SU-DHL-6 (cell line): ENCODE results near the gene WDR48.

ENCODE experiments used
- H2AFZ ChIP-seq: fragments of 200-600 bp; sonication (generic); 2 replicates; pipeline ENCODE4 v1.6.1; 2014; ENCODE audit warnings: low read depth, mild to moderate bottlenecking, moderate library complexity, mixed read lengths, antibody characterized with exemption, low read length; ENCODE audit not compliant: severe bottlenecking
- H3F3A ChIP-seq: fragments of 200-600 bp; shearing (Covaris generic); 2 replicates; pipeline ENCODE4 v1.6.0; 2016; ENCODE audit warnings: antibody characterized with exemption, mild to moderate bottlenecking; ENCODE audit not compliant: insufficient read depth
- H3K27ac ChIP-seq: fragments of 200-600 bp; sonication (generic); 2 replicates; pipeline ENCODE4 v1.5.1; 2016; ENCODE audit warnings: low read depth, mild to moderate bottlenecking, low read length, moderate library complexity, mixed read lengths
- H3K27me3 ChIP-seq: fragments of 200-600 bp; sonication (generic), shearing (Covaris generic); 2 replicates; pipeline ENCODE4 v1.6.0; 2014; ENCODE audit warnings: mild to moderate bottlenecking, low read length
- H3K36me3 ChIP-seq: fragments of 200-600 bp; sonication (generic); 2 replicates; pipeline ENCODE4 v1.6.1; 2014; ENCODE audit warnings: mild to moderate bottlenecking, low read length, mixed read lengths
- H3K4me2 ChIP-seq: fragments of 300-600, 200-600 bp; shearing (Covaris generic), sonication (generic); 2 replicates; pipeline ENCODE4 v1.6.0; 2014; ENCODE audit warnings: low read length, low read depth, mild to moderate bottlenecking; ENCODE audit not compliant: poor library complexity, severe bottlenecking
- H3K4me3 ChIP-seq: fragments of 200-600 bp; sonication (generic); 2 replicates; pipeline ENCODE4 v1.5.1; 2014; ENCODE audit warnings: antibody characterized with exemption, low read length, mild to moderate bottlenecking, mixed read lengths; ENCODE audit not compliant: insufficient read depth, poor library complexity, severe bottlenecking
- H3K79me2 ChIP-seq: fragments of 200-600 bp; sonication (generic); 2 replicates; pipeline ENCODE4 v1.6.1; 2014; ENCODE audit warnings: mild to moderate bottlenecking, low read length, moderate library complexity; ENCODE audit not compliant: insufficient read depth
- H3K9ac ChIP-seq: fragments of 200-600 bp; sonication (generic); 2 replicates; pipeline ENCODE4 v1.7.0; 2014; ENCODE audit warnings: mild to moderate bottlenecking, low read length
- H3K9me2 ChIP-seq: fragments of 200-600 bp; sonication (generic); replicated peaks from 2 replicates; pipeline ENCODE4 v1.6.1; 2014; ENCODE audit warnings: low read length; ENCODE audit not compliant: insufficient read depth
- H3K9me3 ChIP-seq: fragments of 200-600 bp; sonication (generic); 2 replicates; pipeline ENCODE4 v1.6.1; 2014; ENCODE audit warnings: low read length, mixed read lengths; ENCODE audit not compliant: insufficient read depth
- H4K20me1 ChIP-seq: fragments of 200-600 bp; sonication (generic); 2 replicates; pipeline ENCODE4 v1.6.1; 2014; ENCODE audit warnings: low read depth, mild to moderate bottlenecking, antibody characterized with exemption, low read length, moderate library complexity, mixed read lengths
- EZH2phosphoT487 ChIP-seq: fragments of 200-600 bp; sonication (generic), shearing (Covaris generic); conservative IDR thresholded peaks from 2 replicates; pipeline ENCODE4 v1.6.1; 2018; ENCODE audit warnings: mild to moderate bottlenecking, antibody characterized with exemption, low read length, moderate library complexity, mixed read lengths
- TF ChIP-seq, protein P1 (sequence below): fragments of 200-600 bp; sonication (generic); IDR thresholded peaks from one replicate; pipeline ENCODE4 v1.5.1; 2017; ENCODE audit warnings: antibody characterized with exemption, mild to moderate bottlenecking, low read length, moderate library complexity; ENCODE audit not compliant: insufficient read depth, poor library complexity, severe bottlenecking

Gene WDR48

DNA sequence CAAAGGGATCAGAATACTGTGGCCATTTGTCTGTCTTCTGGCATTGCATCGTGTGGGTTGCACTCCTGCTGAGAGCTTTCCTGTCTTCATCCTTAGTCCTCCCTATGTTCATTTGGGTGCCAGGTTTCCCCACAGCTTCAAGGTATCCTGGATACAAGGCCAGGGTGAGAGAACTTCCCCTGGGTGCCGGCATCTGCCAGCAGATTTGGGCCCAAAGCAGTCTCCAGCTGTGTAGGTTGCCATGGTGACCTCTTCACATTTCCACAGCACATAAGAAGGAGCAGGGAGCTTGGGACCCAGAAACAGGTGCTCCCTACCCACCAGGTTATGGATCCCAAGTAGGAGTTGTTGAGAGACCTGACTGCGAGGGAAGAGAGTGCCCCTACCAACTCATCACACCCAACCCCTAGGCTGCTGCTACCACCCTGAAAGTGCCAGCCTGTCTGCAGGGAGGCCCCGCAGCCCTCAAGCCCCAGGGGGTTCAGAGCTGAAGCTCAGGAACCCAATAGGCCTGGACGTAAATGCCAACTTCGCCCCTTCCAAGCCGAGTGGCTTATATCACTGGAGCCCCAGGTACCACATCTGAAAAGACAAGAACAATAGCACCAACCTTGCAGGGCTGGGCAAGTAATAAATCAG, 75.6 kb downstream of the WDR48 start:
- no peak overlapping the region for H3K27ac ChIP-seq
- H3K4me3 ChIP-seq: no peak overlapping the region
- no peaks in the 10 kb centered on the region for H3K36me3 ChIP-seq
- H3K9ac ChIP-seq: no peak overlapping the region
- H4K20me1 ChIP-seq: no peaks in the 10 kb centered on the region
- no peaks in the 10 kb centered on the region for H3K9me2 ChIP-seq
- H2AFZ ChIP-seq: no peak overlapping the region
- no peaks in the 10 kb centered on the region for H3K9me3 ChIP-seq
- no peaks in the 10 kb centered on the region for H3K79me2 ChIP-seq
- no peaks in the 10 kb centered on the region for H3F3A ChIP-seq
- no peak overlapping the region for H3K4me2 ChIP-seq
- TF ChIP-seq, protein P1, sequence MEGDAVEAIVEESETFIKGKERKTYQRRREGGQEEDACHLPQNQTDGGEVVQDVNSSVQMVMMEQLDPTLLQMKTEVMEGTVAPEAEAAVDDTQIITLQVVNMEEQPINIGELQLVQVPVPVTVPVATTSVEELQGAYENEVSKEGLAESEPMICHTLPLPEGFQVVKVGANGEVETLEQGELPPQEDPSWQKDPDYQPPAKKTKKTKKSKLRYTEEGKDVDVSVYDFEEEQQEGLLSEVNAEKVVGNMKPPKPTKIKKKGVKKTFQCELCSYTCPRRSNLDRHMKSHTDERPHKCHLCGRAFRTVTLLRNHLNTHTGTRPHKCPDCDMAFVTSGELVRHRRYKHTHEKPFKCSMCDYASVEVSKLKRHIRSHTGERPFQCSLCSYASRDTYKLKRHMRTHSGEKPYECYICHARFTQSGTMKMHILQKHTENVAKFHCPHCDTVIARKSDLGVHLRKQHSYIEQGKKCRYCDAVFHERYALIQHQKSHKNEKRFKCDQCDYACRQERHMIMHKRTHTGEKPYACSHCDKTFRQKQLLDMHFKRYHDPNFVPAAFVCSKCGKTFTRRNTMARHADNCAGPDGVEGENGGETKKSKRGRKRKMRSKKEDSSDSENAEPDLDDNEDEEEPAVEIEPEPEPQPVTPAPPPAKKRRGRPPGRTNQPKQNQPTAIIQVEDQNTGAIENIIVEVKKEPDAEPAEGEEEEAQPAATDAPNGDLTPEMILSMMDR: no peak
- TF ChIP-seq EZH2phosphoT487: no peak
- no peaks in the 10 kb centered on the region for H3K27me3 ChIP-seq

- TF ChIP-seq, protein P1: no peak
- TF ChIP-seq EZH2phosphoT487: no peak
- no peak overlapping the region for H3K4me3 ChIP-seq
- H3K79me2 ChIP-seq: no peaks in the 10 kb centered on the region
- no peak overlapping the region for H3K27ac ChIP-seq
- no peak overlapping the region for H3K9ac ChIP-seq
- H3K27me3 ChIP-seq: no peaks in the 10 kb centered on the region
- H2AFZ ChIP-seq: no peak overlapping the region
- H3K9me2 ChIP-seq: no peaks in the 10 kb centered on the region
- no peak overlapping the region for H3K4me2 ChIP-seq
- H4K20me1 ChIP-seq: no peaks in the 10 kb centered on the region
- no peaks in the 10 kb centered on the region for H3F3A ChIP-seq
- H3K36me3 ChIP-seq: no peaks in the 10 kb centered on the region
- no peaks in the 10 kb centered on the region for H3K9me3 ChIP-seq
These were observed 76.1 kb downstream of the WDR48 start for GRCh38 chr3:39127908-39128304.

GRCh38 chr3:39128951-39129350, 77.1 kb downstream of the WDR48 start:
- Histone ChIP-seq H3K9me2 (no peaks in the 10 kb centered on the region), H4K20me1 (no peaks in the 10 kb centered on the region), H3K4me2 (no peak overlapping the region), H3K9ac (no peak overlapping the region), H3K27ac (no peak overlapping the region), H2AFZ (no peak overlapping the region), H3F3A (no peaks in the 10 kb centered on the region), H3K79me2 (no peaks in the 10 kb centered on the region), H3K4me3 (no peak overlapping the region), H3K36me3 (no peaks in the 10 kb centered on the region), H3K27me3 (no peaks in the 10 kb centered on the region), H3K9me3 (no peaks in the 10 kb centered on the region)
- no peak for TF ChIP-seq EZH2phosphoT487
- TF ChIP-seq, protein P1: no peak

DNA sequence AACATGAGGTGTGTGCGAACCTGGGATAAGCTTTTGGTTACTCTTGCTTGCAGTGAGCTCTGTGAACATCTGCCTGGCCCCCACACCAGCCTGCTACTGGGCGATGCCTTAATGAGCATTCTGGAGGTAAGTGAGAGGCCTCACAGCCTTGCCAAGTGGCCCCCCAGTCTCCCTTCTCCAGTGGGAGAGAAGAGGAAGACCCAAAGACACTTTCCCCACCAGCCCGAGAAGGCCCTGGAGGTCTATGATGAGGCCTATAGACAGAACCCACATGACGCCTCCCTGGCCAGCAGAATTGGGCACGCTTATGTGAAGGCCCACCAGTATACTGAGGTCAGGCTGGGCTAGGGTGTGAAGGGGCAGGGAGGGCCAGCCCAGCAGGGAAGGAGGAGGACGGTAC, 78.2 kb downstream of the WDR48 start:
- H3K27me3 ChIP-seq: no peaks in the 10 kb centered on the region
- H3K9ac ChIP-seq: no peak overlapping the region
- no peaks in the 10 kb centered on the region for H3F3A ChIP-seq
- no peak overlapping the region for H3K4me2 ChIP-seq
- no peak overlapping the region for H3K4me3 ChIP-seq
- TF ChIP-seq EZH2phosphoT487: no peak
- TF ChIP-seq, protein P1: no peak
- no peak overlapping the region for H2AFZ ChIP-seq
- no peaks in the 10 kb centered on the region for H3K9me2 ChIP-seq
- H3K9me3 ChIP-seq: no peaks in the 10 kb centered on the region
- no peaks in the 10 kb centered on the region for H3K36me3 ChIP-seq
- no peaks in the 10 kb centered on the region for H4K20me1 ChIP-seq
- H3K27ac ChIP-seq: no peak overlapping the region
- no peaks in the 10 kb centered on the region for H3K79me2 ChIP-seq
